B cell (primary cell): ENCODE results near the gene CD101. TPM values are rescaled to one million over a fixed set of nuclear protein-coding genes. Genes with fewer than 3 reads are reported as not detected.
"Not testable (repeated sequence)": the region's sequence is repeated elsewhere in the genome, so short reads cannot be mapped to it uniquely, and the experiment has no call there.

Experiments used
- ATAC-seq: fragments of 200-7000 bp; cut with Tn5 transposase; one replicate; pipeline ENCODE4 v1.10.0; 2021; ENCODE audit warnings: low read depth, mild to moderate bottlenecking, moderate number of reproducible peaks, moderate library complexity
- CTCF ChIA-PET: fragments of 350-600 bp; sonication (Branson Sonifier 250); formaldehyde crosslinking; loops from one replicate; lab custom pipeline; 2021; ENCODE audit warnings: antibody characterized with exemption, inconsistent platforms; lab: Charles Lee
- POLR2A ChIA-PET: fragments of 350-600 bp; sonication (Branson Sonifier 250); formaldehyde crosslinking; loops from one replicate; lab custom pipeline; 2021; ENCODE audit warnings: antibody characterized with exemption; lab: Charles Lee
- DNase-seq: peaks from one replicate; pipeline ENCODE4 v3.0.0; 2013
- H2AFZ ChIP-seq: 2 replicates; pipeline ENCODE4 v1.6.1; 2012; ENCODE audit warnings: mild to moderate bottlenecking, low read depth, low read length; ENCODE audit not compliant: insufficient read depth, poor library complexity, severe bottlenecking
- H3K27ac ChIP-seq, 2 donors: 1 replicate in 1 of 2; 2 replicates in 1 of 2; pipeline ENCODE4 v1.5.1; 2012 to 2013; ENCODE audit warnings: low read length in 2 of 2, mild to moderate bottlenecking in 2 of 2, moderate library complexity in 1 of 2
- H3K27me3 ChIP-seq, 4 experiments: fragments of 200-600 bp in 1 of 4; sonication (generic) in 1 of 4; replicated peaks in 1 of 4; 1 replicate in 2 of 4; 2 replicates in 2 of 4; pipeline versions ENCODE4 v1.6.1 to v1.7.0; 2013 to 2016; ENCODE audit warnings: low read length in 3 of 4, mild to moderate bottlenecking in 2 of 4, mixed read lengths in 1 of 4, moderate library complexity in 1 of 4; ENCODE audit not compliant: insufficient read depth in 4 of 4, control insufficient read depth in 3 of 4; ENCODE audit errors: control extremely low read depth in 1 of 4
- H3K36me3 ChIP-seq, 2 experiments: replicated peaks in 1 of 2; 1 replicate in 1 of 2; 2 replicates in 1 of 2; pipeline versions ENCODE4 v1.6.1 to v1.7.1; 2013; ENCODE audit warnings: low read length in 1 of 2; ENCODE audit not compliant: insufficient read depth in 2 of 2, control insufficient read depth in 1 of 2; ENCODE audit errors: control extremely low read depth in 1 of 2, extremely low read depth in 1 of 2
- H3K4me1 ChIP-seq, 2 donors: fragments of 200-600 bp in 1 of 2; sonication (generic) in 1 of 2; 1 replicate in 1 of 2; 2 replicates in 1 of 2; pipeline versions ENCODE4 v1.5.1 to v1.6.1; 2013 to 2017; ENCODE audit warnings: low read length in 2 of 2; ENCODE audit not compliant: control insufficient read depth in 2 of 2, insufficient read depth in 2 of 2
- H3K4me2 ChIP-seq: replicated peaks from 2 replicates; pipeline ENCODE3; 2012; ENCODE audit warnings: mild to moderate bottlenecking, low read depth, low read length; ENCODE audit not compliant: poor library complexity, severe bottlenecking
- H3K4me3 ChIP-seq, 5 experiments: fragments of 200-600 bp in 1 of 5; sonication (generic) in 1 of 5; 1 replicate in 3 of 5; 2 replicates in 2 of 5; pipeline versions ENCODE4 v1.5.1 to v1.7.0; 2011 to 2016; ENCODE audit warnings: low read length in 4 of 5, mild to moderate bottlenecking in 4 of 5, low read depth in 2 of 5, control low read depth in 1 of 5, moderate library complexity in 1 of 5; ENCODE audit not compliant: insufficient read depth in 1 of 5; ENCODE audit errors: control extremely low read depth in 1 of 5, extremely low read depth in 1 of 5
- H3K79me2 ChIP-seq: fragments of 200-600 bp; sonication (generic); one replicate; pipeline ENCODE4 v1.6.0; 2016; ENCODE audit warnings: low read length; ENCODE audit not compliant: control insufficient read depth, insufficient read depth
- H3K9ac ChIP-seq: fragments of 200-600 bp; sonication (generic); 2 replicates; pipeline ENCODE4 v1.6.1; 2017; ENCODE audit warnings: mild to moderate bottlenecking, low read length, moderate library complexity
- H3K9me3 ChIP-seq, 3 donors: one replicate each; pipeline versions ENCODE4 v1.6.1 to v1.7.1; 2013; ENCODE audit warnings: low read length in 2 of 3; ENCODE audit not compliant: control insufficient read depth in 2 of 3, insufficient read depth in 1 of 3; ENCODE audit errors: control extremely low read depth in 1 of 3
- H4K20me1 ChIP-seq: 2 replicates; pipeline ENCODE4 v1.6.0; 2012; ENCODE audit warnings: mild to moderate bottlenecking, low read length; ENCODE audit not compliant: insufficient read depth, control insufficient read depth, poor library complexity, severe bottlenecking
- H3K27ac Mint-ChIP-seq: one replicate; pipeline ENCODE4 v1.8.0; 2021; ENCODE audit warnings: mixed read lengths
- H3K27me3 Mint-ChIP-seq: one replicate; pipeline ENCODE4 v1.8.0; 2021; ENCODE audit warnings: mixed read lengths
- H3K4me1 Mint-ChIP-seq: one replicate; pipeline ENCODE4 v1.8.0; 2021; ENCODE audit warnings: mixed read lengths
- H3K4me3 Mint-ChIP-seq: one replicate; pipeline ENCODE4 v1.8.0; 2021; ENCODE audit warnings: mixed read lengths
- H3K9me3 Mint-ChIP-seq: one replicate; pipeline ENCODE4 v1.8.0; 2022; ENCODE audit warnings: mixed read lengths; ENCODE audit not compliant: insufficient read depth
- EZH2 ChIP-seq: IDR thresholded peaks from 2 replicates; pipeline ENCODE4 v1.6.1; 2012; ENCODE audit warnings: borderline replicate concordance, low read depth, mild to moderate bottlenecking, moderate library complexity, low read length; ENCODE audit not compliant: insufficient read depth, poor library complexity, severe bottlenecking
- WGBS: methylation state at CpG from one replicate; pipeline ENCODE4 v1.1.5; 2013; ENCODE audit warnings: missing lambda C conversion rate; ENCODE audit not compliant: insufficient coverage; 5-methylcytosine and 5-hydroxymethylcytosine counted together
- intact Hi-C: fragments of 100-400 bp; cut with micrococcal nuclease; formaldehyde crosslinking; loops from one replicate; pipeline ENCODE4 v1.10.0; 2022
- polyA plus RNA-seq: library from polyadenylated mRNA; depleted of rRNA; stranded (reverse); fragments of >200 nt; gene quantifications from 2 replicates; pipeline ENCODE4 v1.2.3, GENCODE V29; 2012
- total RNA-seq, 2 donors: library from RNA; stranded (reverse); fragments of 120-200 nt in 1 of 2; gene quantifications; 1 replicate in 1 of 2; 2 replicates in 1 of 2; pipeline versions ENCODE4 v1.2.3 to v1.2.4, GENCODE V29; 2013 to 2022
- TF ChIP-seq, protein P1 (sequence below): fragments of 200-600 bp; IDR thresholded peaks from one replicate; pipeline ENCODE4 v1.8.0; 2022; ENCODE audit warnings: antibody characterized with exemption, mild to moderate bottlenecking

The CD101 gene
- total and polyA plus RNA-seq, 2 donors (not counting 1 experiment from before 2014, with no cell fraction given): 0.19 TPM; not detected in 1

GRCh38 chr1:116971965-116972673, 29.4 kb upstream of the CD101 start:
- H3K4me1 Mint-ChIP-seq: no peaks in the 10 kb centered on the region
- no peaks in the 10 kb centered on the region for H3K79me2 ChIP-seq
- no peaks in the 10 kb centered on the region for H3K27me3 ChIP-seq
- no peaks in the 10 kb centered on the region for H4K20me1 ChIP-seq
- ChIA-PET CTCF (no interaction called here), POLR2A (no interaction called here)
- H3K36me3 ChIP-seq: no peaks in the 10 kb centered on the region
- peaks cover 32% of the 10 kb centered on the region for H3K27me3 Mint-ChIP-seq
- no peak overlapping the region for H2AFZ ChIP-seq
- ATAC-seq: no peak
- H3K27ac ChIP-seq: no peak overlapping the region
- WGBS: 98% methylated on average over 4 of the region's 6 CpGs
- H3K9me3 Mint-ChIP-seq: no peaks in the 10 kb centered on the region
- no peak overlapping the region for H3K4me3 ChIP-seq
- no peak for TF ChIP-seq EZH2
- TF ChIP-seq, protein P1, sequence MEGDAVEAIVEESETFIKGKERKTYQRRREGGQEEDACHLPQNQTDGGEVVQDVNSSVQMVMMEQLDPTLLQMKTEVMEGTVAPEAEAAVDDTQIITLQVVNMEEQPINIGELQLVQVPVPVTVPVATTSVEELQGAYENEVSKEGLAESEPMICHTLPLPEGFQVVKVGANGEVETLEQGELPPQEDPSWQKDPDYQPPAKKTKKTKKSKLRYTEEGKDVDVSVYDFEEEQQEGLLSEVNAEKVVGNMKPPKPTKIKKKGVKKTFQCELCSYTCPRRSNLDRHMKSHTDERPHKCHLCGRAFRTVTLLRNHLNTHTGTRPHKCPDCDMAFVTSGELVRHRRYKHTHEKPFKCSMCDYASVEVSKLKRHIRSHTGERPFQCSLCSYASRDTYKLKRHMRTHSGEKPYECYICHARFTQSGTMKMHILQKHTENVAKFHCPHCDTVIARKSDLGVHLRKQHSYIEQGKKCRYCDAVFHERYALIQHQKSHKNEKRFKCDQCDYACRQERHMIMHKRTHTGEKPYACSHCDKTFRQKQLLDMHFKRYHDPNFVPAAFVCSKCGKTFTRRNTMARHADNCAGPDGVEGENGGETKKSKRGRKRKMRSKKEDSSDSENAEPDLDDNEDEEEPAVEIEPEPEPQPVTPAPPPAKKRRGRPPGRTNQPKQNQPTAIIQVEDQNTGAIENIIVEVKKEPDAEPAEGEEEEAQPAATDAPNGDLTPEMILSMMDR: no peak
- intact Hi-C loops: no loop called here
- no peak overlapping the region for H3K4me2 ChIP-seq
- no peak overlapping the region for H3K27ac Mint-ChIP-seq
- H3K9ac ChIP-seq: no peak overlapping the region
- DNase-seq: no peak
- H3K4me1 ChIP-seq: no peaks in the 10 kb centered on the region
- no peak overlapping the region for H3K4me3 Mint-ChIP-seq
- peaks cover 0 to 7% (median 0%) of the 10 kb centered on the region in 3 donors for H3K9me3 ChIP-seq

DNA sequence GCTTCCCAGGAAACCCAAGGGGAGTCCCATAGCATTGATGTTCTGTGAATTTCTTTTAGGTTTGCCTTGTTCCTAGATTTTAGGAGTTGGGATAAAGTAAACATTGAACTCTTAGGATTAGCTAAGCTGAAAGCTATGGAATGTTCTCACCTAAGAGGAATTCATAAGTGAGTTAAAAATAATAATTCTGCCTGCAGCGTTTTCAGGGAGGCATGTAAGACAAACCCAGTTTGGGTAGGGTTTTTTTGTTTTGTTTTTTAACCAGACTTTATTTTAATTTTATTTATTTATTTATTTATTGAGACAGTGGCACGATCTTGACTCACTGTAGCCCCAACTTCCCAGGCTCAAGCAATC, 28.9 kb upstream of the CD101 start:
- Histone ChIP-seq H3K27me3 (no peaks in the 10 kb centered on the region), H3K79me2 (no peaks in the 10 kb centered on the region), H4K20me1 (no peaks in the 10 kb centered on the region), H3K27ac (no peak overlapping the region), H3K36me3 (no peaks in the 10 kb centered on the region), H3K9me3 (peaks cover 0 to 7% (median 0%) of the 10 kb centered on the region in 3 donors), H3K4me1 (no peaks in the 10 kb centered on the region), H2AFZ (no peak overlapping the region), H3K4me3 (no peak overlapping the region), H3K4me2 (no peak overlapping the region), H3K9ac (no peak overlapping the region)
- WGBS: no CpG with 5 or more reads among the region's 2 CpGs
- ChIA-PET POLR2A (no interaction called here), CTCF (no interaction called here)
- H3K9me3 Mint-ChIP-seq: no peaks in the 10 kb centered on the region
- no peak overlapping the region for H3K4me3 Mint-ChIP-seq
- DNase-seq: no peak
- intact Hi-C loops: no loop called here
- H3K27ac Mint-ChIP-seq: no peak overlapping the region
- no peak for TF ChIP-seq EZH2
- TF ChIP-seq, protein P1: no peak
- H3K27me3 Mint-ChIP-seq: peaks cover 36% of the 10 kb centered on the region
- H3K4me1 Mint-ChIP-seq: no peaks in the 10 kb centered on the region
- no peak for ATAC-seq

DNA sequence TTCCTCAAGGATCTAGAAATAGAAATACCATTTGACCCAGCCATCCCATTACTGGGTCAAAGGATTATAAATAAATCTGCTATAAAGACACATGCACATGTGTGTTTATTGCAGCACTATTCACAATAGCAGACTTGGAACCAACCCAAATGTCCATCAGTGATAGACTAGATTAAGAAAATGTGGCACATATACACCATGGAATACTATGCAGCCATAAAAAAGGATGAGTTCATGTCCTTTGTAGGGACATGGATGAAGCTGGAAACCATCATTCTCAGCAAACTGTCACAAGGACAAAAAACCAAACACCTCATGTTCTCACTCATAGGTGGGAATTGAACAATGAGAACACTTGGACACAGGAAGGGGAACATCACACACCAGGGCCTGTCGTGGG, 21.3 kb upstream of the CD101 start:
- H3K4me2 ChIP-seq, H3K36me3 ChIP-seq, H3K4me3 Mint-ChIP-seq, H3K27ac Mint-ChIP-seq, H4K20me1 ChIP-seq, ATAC-seq, DNase-seq, H3K4me1 Mint-ChIP-seq, H3K4me3 ChIP-seq, intact Hi-C loops, H3K9ac ChIP-seq, POLR2A ChIA-PET, H3K9me3 ChIP-seq, CTCF ChIA-PET, H3K27me3 ChIP-seq, H3K4me1 ChIP-seq, H3K79me2 ChIP-seq, H3K9me3 Mint-ChIP-seq, H3K27ac ChIP-seq, H2AFZ ChIP-seq: not testable (repeated sequence)
- H3K27me3 Mint-ChIP-seq: peaks cover 21% of the 10 kb centered on the region
- no CpG with 5 or more reads among the region's 1 CpG for WGBS
